Suppressor macrophage treated with lipopolysaccharide for 4 hours (primary cell): ENCODE measurements around the gene ROBO4.
A peak's percentile ranks its signal among the peaks of the same experiment; 100 is the strongest.

Experiments
- DNase-seq: peaks from one replicate; pipeline ENCODE4 v3.0.0-alpha.2; 2020

The ROBO4 gene

GRCh38 chr11:124887667-124888013 lies 10.0 kb downstream of the ROBO4 start:
- no peak for DNase-seq

- no peak for DNase-seq
These were observed 10.5 kb downstream of the ROBO4 start for GRCh38 chr11:124886978-124887666.

GRCh38 chr11:124886476-124886875 lies 11.2 kb downstream of the ROBO4 start:
- DNase-seq: no peak

GRCh38 chr11:124884869-124885479 lies 12.7 kb downstream of the ROBO4 start:
- no peak for DNase-seq

GRCh38 chr11:124884340-124884739 lies 13.3 kb downstream of the ROBO4 start:
- no peak for DNase-seq

GRCh38 chr11:124882339-124883071 lies 15.2 kb downstream of the ROBO4 start:
- no peak for DNase-seq

GRCh38 chr11:124880958-124881357 lies 16.7 kb downstream of the ROBO4 start:
- no peak for DNase-seq

- DNase-seq: no peak
These were observed 17.4 kb downstream of the ROBO4 start for GRCh38 chr11:124880290-124880611.

- DNase-seq: no peak
These were observed 18.0 kb downstream of the ROBO4 start for GRCh38 chr11:124879493-124880289.

GRCh38 chr11:124878759-124879492 lies 18.7 kb downstream of the ROBO4 start:
- DNase-seq: no peak

- no peak for DNase-seq
These were observed 19.5 kb downstream of the ROBO4 start for GRCh38 chr11:124877910-124878758.

GRCh38 chr11:124877631-124877909 lies 20.1 kb downstream of the ROBO4 start:
- no peak for DNase-seq

GRCh38 chr11:124876818-124877630 lies 20.6 kb downstream of the ROBO4 start:
- no peak for DNase-seq

GRCh38 chr11:124875943-124876817 lies 21.5 kb downstream of the ROBO4 start:
- DNase-seq: peak; percentile 83

GRCh38 chr11:124875401-124875800 lies 22.3 kb downstream of the ROBO4 start:
- DNase-seq: no peak

GRCh38 chr11:124874571-124875255 lies 23.0 kb downstream of the ROBO4 start:
- no peak for DNase-seq

- DNase-seq: no peak
These were observed 23.7 kb downstream of the ROBO4 start for GRCh38 chr11:124873951-124874350.

GRCh38 chr11:124872741-124873140 lies 24.9 kb downstream of the ROBO4 start:
- no peak for DNase-seq

- no peak for DNase-seq
These were observed 25.4 kb downstream of the ROBO4 start for GRCh38 chr11:124872280-124872679.

GRCh38 chr11:124870430-124870829 lies 27.2 kb downstream of the ROBO4 start:
- DNase-seq: no peak
